ENCODE results near the gene CASZ1. TPM values are rescaled to one million over a fixed set of nuclear protein-coding genes. Genes with fewer than 3 reads are reported as not detected.

The CASZ1 gene
- total and polyA plus RNA-seq, 2 experiments from 2014 or later, result 6.2 to 6.7 TPM

- no peaks in the 10 kb centered on the region for H4K20me1 ChIP-seq (replicated peaks; ENCODE audit: insufficient read depth)
- peaks cover 25% of the 10 kb centered on the region for H3K4me1 Mint-ChIP-seq
- no peak overlapping the region for H2AFZ ChIP-seq
- no peak overlapping the region for H3K4me2 ChIP-seq
- H3K9me3 Mint-ChIP-seq, result no peaks in the 10 kb centered on the region
- no peak overlapping the region for H3K27ac Mint-ChIP-seq
- H3K36me3 ChIP-seq (ENCODE audit: insufficient read depth), result no peaks in the 10 kb centered on the region
- no peaks in the 10 kb centered on the region for H3K9me2 ChIP-seq (ENCODE audit: insufficient read depth)
- no peaks in the 10 kb centered on the region for H3K4me1 ChIP-seq (ENCODE audit: insufficient read depth)
- no peak for TF ChIP-seq POLR2AphosphoS5 (IDR thresholded peaks at IDR 0.05; ENCODE audit: low read depth)
- TF ChIP-seq CREB1 (CRISPR knock-in tag; IDR thresholded peaks at IDR 0.05; ENCODE audit: low read depth), result no peak
- TF ChIP-seq REST (IDR thresholded peaks at IDR 0.05; ENCODE audit: unreplicated experiment), result no peak
- no peak for TF ChIP-seq EZH2 (IDR thresholded peaks at IDR 0.05; ENCODE audit: low read depth, unreplicated experiment)
- no peak for TF ChIP-seq ZNF331 (CRISPR knock-in tag; IDR thresholded peaks at IDR 0.05; ENCODE audit: low read depth)
- H3F3A ChIP-seq (replicated peaks; ENCODE audit: low read depth), result peaks cover 7% of the 10 kb centered on the region
- peaks cover 5% of the 10 kb centered on the region for H3K27me3 Mint-ChIP-seq (ENCODE audit: insufficient read depth, low read depth, poor library complexity)
- no peak overlapping the region for H3K4me3 Mint-ChIP-seq
- no peak for DNase-seq (ENCODE audit: low spot score)
- 0 out of 2 replicates have a peak overlapping the region, but pooled peaks have one; percentile 69 for H3K27ac ChIP-seq (ENCODE audit: low read depth)
- ATAC-seq, result no peak
- no peaks in the 10 kb centered on the region for H3K27me3 ChIP-seq (ENCODE audit: insufficient read depth)
- H3K4me3 ChIP-seq, result no peak overlapping the region
- H3K36me3 Mint-ChIP-seq (ENCODE audit: low read depth), result no peaks in the 10 kb centered on the region
- no peaks in the 10 kb centered on the region for H3K79me2 ChIP-seq (replicated peaks; ENCODE audit: insufficient read depth)
These were observed 132.2 kb downstream of the CASZ1 start for GRCh38 chr1:10664251-10664650.

- peak; percentile 91 for ATAC-seq
- Histone ChIP-seq H3K4me2 (no peak overlapping the region), H3K4me1 (ENCODE audit: insufficient read depth) (no peaks in the 10 kb centered on the region), H3K36me3 (ENCODE audit: insufficient read depth) (no peaks in the 10 kb centered on the region), H3F3A (replicated peaks; ENCODE audit: low read depth) (peaks cover 7% of the 10 kb centered on the region), H3K79me2 (replicated peaks; ENCODE audit: insufficient read depth) (no peaks in the 10 kb centered on the region), H2AFZ (no peak overlapping the region), H3K4me3 (no peak overlapping the region), H4K20me1 (replicated peaks; ENCODE audit: insufficient read depth) (no peaks in the 10 kb centered on the region), H3K9me2 (ENCODE audit: insufficient read depth) (no peaks in the 10 kb centered on the region), H3K27ac (ENCODE audit: low read depth) (0 out of 2 replicates have a peak overlapping the region, but pooled peaks have one; percentile 69), H3K27me3 (ENCODE audit: insufficient read depth) (no peaks in the 10 kb centered on the region)
- peak; percentile 66 for DNase-seq (ENCODE audit: low spot score)
- Mint-ChIP-seq H3K27ac (no peak overlapping the region), H3K27me3 (ENCODE audit: insufficient read depth, low read depth, poor library complexity) (peaks cover 5% of the 10 kb centered on the region), H3K4me1 (peaks cover 22% of the 10 kb centered on the region), H3K36me3 (ENCODE audit: low read depth) (no peaks in the 10 kb centered on the region), H3K4me3 (no peak overlapping the region), H3K9me3 (no peaks in the 10 kb centered on the region)
- TF ChIP-seq CTCF (conservative IDR thresholded peaks at IDR 0.05; ENCODE audit: low read depth in 2 of 2), result no peak
- no peak for TF ChIP-seq REST (IDR thresholded peaks at IDR 0.05; ENCODE audit: unreplicated experiment)
- no peak for TF ChIP-seq EZH2 (IDR thresholded peaks at IDR 0.05; ENCODE audit: low read depth, unreplicated experiment)
- no peak for TF ChIP-seq EZH2phosphoT487 (IDR thresholded peaks at IDR 0.05; ENCODE audit: unreplicated experiment)
- no peak for TF ChIP-seq POLR2AphosphoS5 (IDR thresholded peaks at IDR 0.05; ENCODE audit: low read depth)
- no peak for TF ChIP-seq ZNF331 (CRISPR knock-in tag; IDR thresholded peaks at IDR 0.05; ENCODE audit: low read depth)
- TF ChIP-seq NANOG (IDR thresholded peaks at IDR 0.05; ENCODE audit: borderline replicate concordance), result no peak
- no peak for TF ChIP-seq ETS1 (IDR thresholded peaks at IDR 0.05)
These were observed 132.8 kb downstream of the CASZ1 start for GRCh38 chr1:10663678-10664035.
